Upper lobe of left lung (tissue), 6 donors: ENCODE measurements around the gene HOXA10. TPM values are rescaled to one million over a fixed set of nuclear protein-coding genes. Genes with fewer than 3 reads are reported as not detected.
A peak's percentile ranks its signal among the peaks of the same experiment; 100 is the strongest.

Source experiments
- ATAC-seq, 2 donors: fragments of 200-7000 bp; cut with Tn5 transposase; one replicate each; pipeline ENCODE4 v1.9.1; 2022; ENCODE audit warnings: mild to moderate bottlenecking in 2 of 2, moderate library complexity in 2 of 2; ENCODE audit not compliant: low FRiP score in 2 of 2
- DNase-seq, 2 donors: peaks; one replicate each; pipeline ENCODE4 v3.0.0-alpha.2; 2019 to 2020
- H3K27ac ChIP-seq, 4 donors: fragments of 200-600 bp; sonication (generic); one replicate each; pipeline ENCODE4 v1.5.1; 2016 to 2019
- H3K27me3 ChIP-seq, 4 donors: fragments of 200-600 bp; sonication (generic); one replicate each; pipeline ENCODE4 v1.5.1; 2017 to 2019
- H3K36me3 ChIP-seq, 4 donors: fragments of 200-600 bp; sonication (generic); one replicate each; pipeline ENCODE4 v1.5.1; 2016 to 2019
- H3K4me1 ChIP-seq, 4 donors: fragments of 200-600 bp; sonication (generic); one replicate each; pipeline ENCODE4 v1.5.1; 2018 to 2019
- H3K4me3 ChIP-seq, 4 donors: fragments of 200-600 bp; sonication (generic); one replicate each; pipeline ENCODE4 v1.5.1; 2017 to 2019; ENCODE audit warnings: mild to moderate bottlenecking in 2 of 4, moderate library complexity in 1 of 4
- H3K9me3 ChIP-seq, 4 donors: fragments of 200-600 bp; sonication (generic); one replicate each; pipeline ENCODE4 v1.5.1; 2018 to 2019
- CTCF ChIP-seq, 6 experiments: fragments of 450-650 bp in 4 of 6; fragments of 200-600 bp in 2 of 6; sonication (generic) in 2 of 6; IDR thresholded peaks; one replicate each; pipeline ENCODE4 v1.5.1; 2016 to 2019; ENCODE audit warnings: antibody characterized with exemption in 6 of 6
- EP300 ChIP-seq, 4 donors: sonication (generic); formaldehyde crosslinking; IDR thresholded peaks; one replicate each; pipeline ENCODE4 v1.5.1; 2017; ENCODE audit warnings: antibody characterized with exemption in 4 of 4, control low read depth in 2 of 4
- POLR2A ChIP-seq, 4 donors: fragments of 450-650 bp; IDR thresholded peaks; one replicate each; pipeline ENCODE4 v1.5.1; 2016 to 2017; ENCODE audit warnings: antibody characterized with exemption in 4 of 4, mild to moderate bottlenecking in 2 of 4
- POLR2AphosphoS5 ChIP-seq, 2 donors: sonication (generic); formaldehyde crosslinking; IDR thresholded peaks; one replicate each; pipeline ENCODE4 v1.5.1; 2017; ENCODE audit warnings: antibody characterized with exemption in 2 of 2
- WGBS, 2 donors: methylation state at CpG; one replicate each; pipeline ENCODE4 v1.1.5; 2017 to 2018; 5-methylcytosine and 5-hydroxymethylcytosine counted together
- total RNA-seq, 6 donors: library from RNA; depleted of rRNA in 4 of 6; stranded (reverse); fragments of >200 nt in 4 of 6; gene quantifications; one replicate each; pipeline versions ENCODE4 v1.1.0 to v1.2.1, GENCODE V29; 2016 to 2021
- donor health status: DM: no; HTN: no; CAD: no; lungs with moderate emphysema.
- donor health status: DM: no; HTN: yes; CAD: no; lungs with severe emphysema.

HOXA10 gene
- total RNA-seq, 6 donors from 2014 or later = 0.15 to 0.24 TPM; not detected in 4

DNA sequence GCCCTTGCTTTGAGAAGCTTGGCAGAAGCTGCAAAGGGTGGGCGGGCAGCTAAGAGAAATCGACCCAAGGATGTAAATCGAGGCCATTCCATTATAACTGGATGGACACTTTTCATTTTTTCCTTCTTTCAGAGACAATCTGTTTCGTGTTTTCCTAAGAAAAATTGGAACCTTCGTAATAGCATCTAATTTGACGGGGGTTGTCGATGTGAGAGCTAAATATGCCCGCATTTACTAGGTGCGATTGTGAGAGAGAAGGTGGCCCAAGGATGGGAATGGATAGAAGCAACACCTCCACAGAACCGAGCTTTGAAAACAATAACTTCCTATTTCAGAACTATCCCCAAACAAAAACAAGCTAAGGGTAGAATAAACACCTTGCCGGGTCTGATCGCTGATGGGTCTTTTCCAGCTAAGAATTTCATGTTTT is 42.7 kb downstream of the HOXA10 start:
- Histone ChIP-seq H3K36me3 (no peaks in the 10 kb centered on the region), H3K27me3 (peaks cover 0 to 13% (median 0%) of the 10 kb centered on the region in 4 donors), H3K4me1 (peaks cover 27 to 54% (median 34%) of the 10 kb centered on the region in 4 donors), H3K27ac (peak overlapping the region; percentile 87 to 97 (median 89)), H3K9me3 (no peaks in the 10 kb centered on the region), H3K4me3 (peak overlapping the region in 3 of 4 donors; percentile 68 to 72 (median 71))
- DNase-seq (no peak), ATAC-seq (no peak)
- WGBS, 2 donors = 33 to 47% methylated on average over 12 of the region's 12 CpGs
- TF ChIP-seq POLR2A (IDR thresholded peaks at IDR 0.05) (no peak), EP300 (IDR thresholded peaks at IDR 0.05) (no peak), POLR2AphosphoS5 (IDR thresholded peaks at IDR 0.05) (no peak), CTCF (IDR thresholded peaks at IDR 0.05) (no peak)

- H3K4me1 ChIP-seq = peaks cover 27 to 54% (median 33%) of the 10 kb centered on the region in 4 donors
Observed at GRCh38 chr7:27130540-27131389, 43.4 kb downstream of the HOXA10 start, which contains the start of gene HOXA4. TSS of gene HOXA4 (minus strand) at chr7:27130757. CDS start at chr7:27130733, 24 bp downstream.

DNA sequence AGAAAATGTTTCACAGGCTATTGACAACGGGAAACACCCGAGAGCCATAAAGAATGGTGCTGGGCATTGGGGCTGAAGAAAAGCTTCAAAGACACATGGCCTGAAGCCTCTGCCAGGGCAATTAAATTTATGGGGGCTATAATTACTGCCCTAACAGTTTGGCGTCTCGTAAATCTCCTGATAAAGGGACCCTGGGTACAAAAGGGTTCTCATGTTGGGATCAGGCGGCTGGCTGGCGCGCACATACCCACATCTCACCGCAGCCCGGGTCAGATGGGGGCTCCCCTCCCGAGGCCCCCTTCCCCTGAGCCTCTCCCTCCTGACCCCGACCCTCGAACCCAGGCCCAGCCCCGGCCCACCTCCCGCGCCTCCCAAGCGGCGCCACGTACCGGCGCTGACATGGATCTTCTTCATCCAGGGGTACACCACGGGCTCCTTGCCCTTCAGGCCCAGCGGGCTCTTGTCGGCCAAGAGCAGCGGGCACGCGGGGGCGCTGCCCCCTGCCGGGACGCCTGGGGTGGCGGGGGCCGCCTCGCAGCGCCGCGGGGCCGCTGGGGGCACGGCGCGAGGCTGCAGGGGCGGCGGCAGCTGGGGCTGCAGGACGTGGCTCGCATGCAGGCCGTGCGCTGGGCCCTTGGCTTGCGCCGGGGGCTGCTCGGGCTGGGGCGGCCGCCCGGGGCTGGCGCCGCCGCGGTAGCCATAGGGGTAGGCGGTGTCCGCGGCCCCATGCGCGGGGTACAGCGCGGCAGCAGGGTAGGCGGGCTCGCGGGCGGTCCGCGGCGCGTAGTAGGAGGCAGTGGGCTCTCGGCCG is 44.2 kb downstream of the HOXA10 start:
- no peaks in the 10 kb centered on the region for H3K36me3 ChIP-seq
- H3K4me3 ChIP-seq = peak overlapping the region; percentile 50 to 72 (median 70)
- ATAC-seq (peak in 1 of 2 donors; percentile 54), DNase-seq (no peak)
- H3K27me3 ChIP-seq = peaks cover 0 to 13% (median 0%) of the 10 kb centered on the region in 4 donors
- no peaks in the 10 kb centered on the region for H3K9me3 ChIP-seq
- WGBS, 2 donors = 33 to 43% methylated on average over 20 to 62 of the region's 72 CpGs
- H3K4me1 ChIP-seq = peaks cover 20 to 50% (median 29%) of the 10 kb centered on the region in 4 donors
- peak overlapping the region; percentile 85 to 97 (median 90) for H3K27ac ChIP-seq
- TF ChIP-seq POLR2A (IDR thresholded peaks at IDR 0.05) = no peak
- peak in 5 of 6 experiments; percentile 26 to 59 (median 46) for TF ChIP-seq CTCF (IDR thresholded peaks at IDR 0.05)
- TF ChIP-seq EP300 (IDR thresholded peaks at IDR 0.05) = no peak
- no peak for TF ChIP-seq POLR2AphosphoS5 (IDR thresholded peaks at IDR 0.05)

More at GRCh38 chr7:27130540-27131389, 43.4 kb downstream of the HOXA10 start, which contains the start of gene HOXA4:
- H3K9me3 ChIP-seq = no peaks in the 10 kb centered on the region
- ATAC-seq (peak; percentile 88 to 98), DNase-seq (peak; percentile 83 to 98)
- peak within 1 kb of the TSS; percentile 50 to 72 (median 70) for H3K4me3 ChIP-seq
- TF ChIP-seq POLR2AphosphoS5 (IDR thresholded peaks at IDR 0.05) = peak; percentile 78 to 87
- no peak for TF ChIP-seq CTCF (IDR thresholded peaks at IDR 0.05)
- no peak for TF ChIP-seq EP300 (IDR thresholded peaks at IDR 0.05)
- peak in 2 of 4 donors; percentile 17 to 77 for TF ChIP-seq POLR2A (IDR thresholded peaks at IDR 0.05)
- 31 to 53% methylated on average over 43 to 44 of the region's 67 CpGs for WGBS, 2 donors
- H3K27me3 ChIP-seq = peaks cover 0 to 13% (median 0%) of the 10 kb centered on the region in 4 donors
- no peaks in the 10 kb centered on the region for H3K36me3 ChIP-seq
- peak within 1 kb of the TSS; percentile 87 to 97 (median 90) for H3K27ac ChIP-seq

- no peak for TF ChIP-seq EP300 (IDR thresholded peaks at IDR 0.05)
- no peak for TF ChIP-seq CTCF (IDR thresholded peaks at IDR 0.05)
- H3K27ac ChIP-seq = peak overlapping the region; percentile 85 to 97 (median 90)
- no peak for ATAC-seq
- WGBS, 2 donors = 37 to 60% methylated on average over 28 of the region's 28 CpGs
- H3K9me3 ChIP-seq = no peaks in the 10 kb centered on the region
- peak overlapping the region in 3 of 4 donors; percentile 68 to 72 (median 71) for H3K4me3 ChIP-seq
- peak in 1 of 2 donors; percentile 82 for DNase-seq
- no peaks in the 10 kb centered on the region for H3K36me3 ChIP-seq
- peaks cover 0 to 13% (median 0%) of the 10 kb centered on the region in 4 donors for H3K27me3 ChIP-seq
- peaks cover 16 to 42% (median 27%) of the 10 kb centered on the region in 4 donors for H3K4me1 ChIP-seq
Observed at GRCh38 chr7:27128776-27129728, 45.1 kb downstream of the HOXA10 start.
